GM19397 (cell line): ENCODE data around the gene FAM83C.

Experiments used
- ATAC-seq: cut with Tn5 transposase; IDR thresholded peaks from one replicate; pipeline ENCODE4 v1.9.1; 2021; ENCODE audit warnings: mild to moderate bottlenecking, moderate library complexity; ENCODE audit not compliant: unreplicated experiment

The FAM83C gene

GRCh38 chr20:35291654-35292503 is at the start of gene FAM83C:
Gene FAM83C, minus strand, starts transcription at chr20:35292425. Its CDS starts 121 bp downstream, at chr20:35292304.
- no peak for ATAC-seq

GRCh38 chr20:35341366-35342028 is 49.3 kb upstream of the FAM83C start:
- no peak for ATAC-seq

- no peak for ATAC-seq
These were observed 48.2 kb upstream of the FAM83C start for GRCh38 chr20:35340436-35340835.

- ATAC-seq = no peak
These were observed 47.4 kb upstream of the FAM83C start for GRCh38 chr20:35339636-35340035.

- ATAC-seq = no peak
These were observed 46.8 kb upstream of the FAM83C start for GRCh38 chr20:35339007-35339406.

GRCh38 chr20:35334311-35335101 is 42.3 kb upstream of the FAM83C start:
- no peak for ATAC-seq

GRCh38 chr20:35333606-35334005 is 41.4 kb upstream of the FAM83C start:
- ATAC-seq = no peak

- no peak for ATAC-seq
These were observed 40.4 kb upstream of the FAM83C start for GRCh38 chr20:35332540-35333200.

GRCh38 chr20:35329435-35330139 is 37.4 kb upstream of the FAM83C start:
- ATAC-seq = no peak

- no peak for ATAC-seq
These were observed 36.5 kb upstream of the FAM83C start for GRCh38 chr20:35328689-35329088.

GRCh38 chr20:35328095-35328685 is 36.0 kb upstream of the FAM83C start:
- ATAC-seq = no peak

- no peak for ATAC-seq
These were observed 35.1 kb upstream of the FAM83C start for GRCh38 chr20:35327074-35327976.

GRCh38 chr20:35326740-35327073 is 34.5 kb upstream of the FAM83C start:
- ATAC-seq = no peak

GRCh38 chr20:35326021-35326739 is 34.0 kb upstream of the FAM83C start:
- ATAC-seq = no peak

- no peak for ATAC-seq
These were observed 33.2 kb upstream of the FAM83C start for GRCh38 chr20:35325401-35325800.

- no peak for ATAC-seq
These were observed 28.3 kb upstream of the FAM83C start for GRCh38 chr20:35320396-35321126.

- no peak for ATAC-seq
These were observed 27.6 kb upstream of the FAM83C start for GRCh38 chr20:35319871-35320197.
